ENCODE results near the gene PIP5KL1.
A peak's percentile ranks its signal among the peaks of the same experiment; 100 is the strongest.

PIP5KL1 gene, protein sequence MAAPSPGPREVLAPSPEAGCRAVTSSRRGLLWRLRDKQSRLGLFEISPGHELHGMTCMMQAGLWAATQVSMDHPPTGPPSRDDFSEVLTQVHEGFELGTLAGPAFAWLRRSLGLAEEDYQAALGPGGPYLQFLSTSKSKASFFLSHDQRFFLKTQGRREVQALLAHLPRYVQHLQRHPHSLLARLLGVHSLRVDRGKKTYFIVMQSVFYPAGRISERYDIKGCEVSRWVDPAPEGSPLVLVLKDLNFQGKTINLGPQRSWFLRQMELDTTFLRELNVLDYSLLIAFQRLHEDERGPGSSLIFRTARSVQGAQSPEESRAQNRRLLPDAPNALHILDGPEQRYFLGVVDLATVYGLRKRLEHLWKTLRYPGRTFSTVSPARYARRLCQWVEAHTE

DNA sequence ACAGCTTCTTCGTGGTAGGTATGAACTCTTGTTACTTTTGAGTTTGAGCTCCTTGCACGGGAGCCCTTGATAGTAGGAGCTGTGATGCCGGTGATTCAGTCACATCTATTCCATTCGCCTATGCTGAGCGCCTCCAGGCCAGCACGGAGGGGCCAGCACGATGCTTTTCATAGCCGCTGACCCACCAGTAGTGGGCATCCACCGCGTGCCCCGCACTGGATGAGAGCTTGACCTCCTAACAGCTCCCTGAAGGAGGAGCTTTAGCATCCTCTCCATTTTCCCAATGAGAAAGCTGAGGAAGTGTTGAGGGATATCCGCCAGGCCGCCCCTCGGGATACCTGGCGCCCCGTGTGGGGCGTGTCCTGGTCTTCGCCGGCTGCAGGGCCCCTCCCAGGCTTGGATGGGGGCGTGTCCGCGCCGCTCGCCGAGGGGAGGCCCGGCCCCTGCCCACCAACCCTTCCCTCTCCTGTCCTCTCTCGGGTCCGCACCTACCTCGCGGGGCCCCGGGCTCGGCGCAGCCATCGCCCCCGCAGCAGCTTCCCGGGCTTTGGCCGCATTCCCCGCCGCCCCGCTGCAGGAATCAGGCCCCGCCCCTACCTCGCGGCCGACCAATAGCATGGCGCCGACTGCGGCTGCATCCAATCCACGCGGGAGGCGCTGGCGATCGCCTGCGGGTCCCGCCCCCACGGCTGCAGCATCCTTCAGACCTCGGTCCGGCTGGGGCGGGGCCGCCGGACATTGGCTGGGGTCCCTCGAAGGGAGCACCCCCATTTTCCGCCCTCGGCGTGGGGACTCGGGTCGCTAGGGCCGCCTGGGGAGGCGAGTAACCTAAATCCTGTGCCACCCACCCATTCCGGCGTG is at the start of gene PIP5KL1:
PIP5KL1 (minus strand) TSS at position 547 of the 861 bp plus-strand sequence; CDS start at position 522, 25 bp downstream.
- peak; percentile 82 for DNase-seq

DNA sequence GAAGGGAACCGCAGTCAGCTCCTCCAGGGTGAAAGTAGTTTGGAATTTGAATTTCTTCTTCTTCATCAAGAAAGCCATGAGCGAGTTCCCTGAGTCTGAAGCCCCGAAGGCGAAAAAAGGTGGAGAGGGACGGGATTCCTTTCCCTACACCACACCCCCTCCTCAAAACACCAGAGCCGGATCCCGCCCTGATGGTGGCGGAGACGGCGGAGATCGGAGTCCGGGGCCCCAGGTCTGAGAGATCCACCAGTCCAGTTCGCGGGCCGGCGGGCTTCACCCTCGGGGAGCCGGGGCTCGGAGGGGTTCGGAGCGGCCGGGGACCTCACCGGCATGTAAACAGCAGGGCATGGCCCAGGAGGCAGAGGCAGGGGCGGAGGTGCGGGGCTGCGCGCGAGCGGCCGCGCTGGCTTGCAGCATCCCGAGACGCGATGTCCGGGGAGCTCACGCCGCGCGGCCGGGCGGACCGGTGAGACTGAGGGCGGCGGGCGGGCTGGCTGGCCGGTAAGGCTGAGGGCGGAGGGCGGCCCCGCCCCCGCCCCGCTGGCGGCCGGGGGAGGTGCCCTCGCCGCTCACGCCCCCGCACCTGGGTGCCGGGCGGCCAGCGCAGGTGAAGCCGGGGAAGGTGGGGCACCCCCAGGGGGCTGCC is 49.6 kb upstream of the PIP5KL1 start:
- peak; percentile 39 for DNase-seq

DNA sequence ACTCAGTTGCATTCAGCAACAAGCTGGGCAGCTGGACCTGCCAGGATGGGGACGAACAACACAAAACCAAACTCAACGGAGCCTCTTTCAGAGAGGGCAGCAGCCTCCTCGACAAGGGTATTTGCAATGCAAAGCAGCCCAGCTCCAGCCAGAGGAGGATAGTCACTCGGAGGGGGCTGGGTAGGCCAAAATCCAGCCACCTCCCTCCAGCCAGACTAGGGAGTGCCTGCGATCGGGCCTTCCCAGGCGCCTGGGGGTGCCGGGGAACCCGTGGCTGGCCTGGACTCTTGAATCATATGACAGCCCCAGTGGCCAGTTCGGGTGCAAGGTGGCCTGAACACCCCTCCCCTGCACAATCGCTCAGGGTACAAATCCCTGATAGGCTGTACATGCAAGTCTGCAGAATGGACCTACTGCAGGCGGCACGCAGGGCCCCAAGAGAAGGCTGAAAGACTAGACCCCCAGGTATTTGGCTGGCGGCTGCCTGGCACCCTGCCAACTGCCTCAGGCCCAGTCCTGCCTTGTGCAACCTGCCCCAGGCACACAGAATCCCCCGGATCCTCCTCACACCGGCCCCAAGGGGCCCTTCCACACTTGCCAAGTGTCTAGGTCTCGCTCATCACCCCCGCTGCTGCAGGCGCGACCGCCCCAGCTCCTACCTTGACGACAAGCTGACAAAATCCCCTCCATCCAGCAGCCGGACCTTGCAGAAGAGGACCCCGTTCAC is 48.9 kb upstream of the PIP5KL1 start:
- DNase-seq: peak; percentile 44

GRCh38 chr9:127979015-127979332 is 48.4 kb upstream of the PIP5KL1 start:
- no peak for DNase-seq

GRCh38 chr9:127977884-127978647 is 47.5 kb upstream of the PIP5KL1 start:
- DNase-seq: peak; percentile 16

DNA sequence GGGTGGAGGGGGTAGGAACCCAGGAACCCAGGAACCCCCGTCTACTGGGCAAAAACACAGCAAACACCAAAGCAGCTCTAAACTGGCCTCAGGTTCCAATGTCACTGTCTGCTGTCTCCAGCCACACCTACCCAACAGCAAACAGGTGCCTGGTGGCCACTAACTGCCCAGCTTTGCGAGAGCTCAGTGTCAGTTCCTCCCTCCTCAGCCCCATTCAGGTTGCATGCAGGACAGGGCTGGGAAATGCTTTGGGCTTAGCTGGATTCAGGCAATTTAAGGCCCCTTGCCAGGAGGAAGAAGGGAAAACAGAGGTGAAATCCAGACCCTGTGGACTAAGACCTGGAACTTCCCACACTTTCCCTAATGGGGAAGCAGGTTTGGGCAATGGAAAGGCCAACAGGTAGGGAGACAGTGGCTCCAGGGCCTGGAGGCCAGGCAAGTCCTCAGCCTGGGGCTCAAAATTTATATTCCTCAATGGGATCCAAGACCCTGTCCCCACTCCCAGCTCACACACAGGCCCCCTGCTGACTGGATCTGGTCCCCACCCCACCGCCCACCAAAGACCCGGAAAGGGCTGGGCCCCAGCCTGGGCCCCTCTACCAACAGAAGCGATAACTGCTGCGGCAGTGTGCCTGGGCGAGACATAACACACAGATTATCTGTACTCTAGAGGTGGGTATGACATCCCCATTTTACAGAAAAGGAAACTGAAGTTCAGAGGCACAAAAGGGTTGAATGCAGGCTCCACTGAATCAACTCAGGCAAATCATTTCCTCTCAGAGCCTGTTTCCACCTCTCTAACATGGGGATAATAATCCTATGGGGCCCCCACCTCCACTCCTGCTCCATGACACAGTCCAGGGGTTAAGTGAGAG is 46.7 kb upstream of the PIP5KL1 start:
- no peak for DNase-seq

- DNase-seq: no peak
Measured at GRCh38 chr9:127976498-127976897, 45.9 kb upstream of the PIP5KL1 start.

DNA sequence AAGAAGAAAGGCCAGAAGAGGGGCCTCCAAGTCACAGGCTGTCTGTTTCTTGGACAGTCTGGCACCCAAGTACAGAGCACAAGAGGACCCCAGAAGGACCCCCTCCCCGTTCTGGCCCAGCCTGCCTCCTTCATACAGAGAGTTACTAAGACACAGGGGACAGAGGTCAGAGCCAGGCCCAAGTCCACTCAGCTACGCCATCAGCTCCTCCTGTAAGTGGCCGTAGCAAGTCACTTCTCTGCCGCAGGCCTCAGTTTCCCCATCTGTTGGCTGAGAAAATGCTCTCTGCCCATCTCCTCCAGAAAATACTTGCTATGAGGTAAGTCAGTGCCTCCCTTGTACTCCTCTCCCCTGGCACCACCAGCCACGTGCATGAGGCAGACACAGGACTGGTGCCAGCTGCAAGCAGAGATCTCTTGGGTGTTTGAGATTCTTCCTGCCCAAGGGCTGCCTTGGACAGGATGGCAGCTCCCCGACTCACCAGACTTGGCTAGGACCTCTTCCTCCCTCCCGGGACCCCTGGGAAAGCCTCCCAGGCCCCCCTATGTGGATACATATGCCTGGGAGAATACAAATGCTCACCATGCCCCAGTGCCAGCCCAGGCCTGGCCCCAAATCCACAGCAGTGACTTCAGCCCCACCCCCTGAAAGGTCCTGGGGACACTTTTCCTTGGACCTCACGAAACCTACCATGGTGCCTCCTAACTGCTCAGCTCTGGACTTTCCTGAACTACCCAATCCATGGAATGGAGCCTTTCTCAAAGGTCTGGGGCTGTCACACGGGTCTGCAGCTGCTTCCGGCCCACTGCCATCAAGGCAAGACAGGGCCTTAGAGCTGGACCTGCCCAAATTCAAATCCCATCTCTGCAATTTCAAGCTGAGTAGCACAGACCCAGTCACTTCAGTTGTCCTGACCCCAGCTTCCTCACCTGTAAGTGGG is 45.1 kb upstream of the PIP5KL1 start:
- DNase-seq: no peak

GRCh38 chr9:127974769-127975261 is 44.2 kb upstream of the PIP5KL1 start:
- no peak for DNase-seq

GRCh38 chr9:127974001-127974768 is 43.6 kb upstream of the PIP5KL1 start:
- DNase-seq: no peak

DNA sequence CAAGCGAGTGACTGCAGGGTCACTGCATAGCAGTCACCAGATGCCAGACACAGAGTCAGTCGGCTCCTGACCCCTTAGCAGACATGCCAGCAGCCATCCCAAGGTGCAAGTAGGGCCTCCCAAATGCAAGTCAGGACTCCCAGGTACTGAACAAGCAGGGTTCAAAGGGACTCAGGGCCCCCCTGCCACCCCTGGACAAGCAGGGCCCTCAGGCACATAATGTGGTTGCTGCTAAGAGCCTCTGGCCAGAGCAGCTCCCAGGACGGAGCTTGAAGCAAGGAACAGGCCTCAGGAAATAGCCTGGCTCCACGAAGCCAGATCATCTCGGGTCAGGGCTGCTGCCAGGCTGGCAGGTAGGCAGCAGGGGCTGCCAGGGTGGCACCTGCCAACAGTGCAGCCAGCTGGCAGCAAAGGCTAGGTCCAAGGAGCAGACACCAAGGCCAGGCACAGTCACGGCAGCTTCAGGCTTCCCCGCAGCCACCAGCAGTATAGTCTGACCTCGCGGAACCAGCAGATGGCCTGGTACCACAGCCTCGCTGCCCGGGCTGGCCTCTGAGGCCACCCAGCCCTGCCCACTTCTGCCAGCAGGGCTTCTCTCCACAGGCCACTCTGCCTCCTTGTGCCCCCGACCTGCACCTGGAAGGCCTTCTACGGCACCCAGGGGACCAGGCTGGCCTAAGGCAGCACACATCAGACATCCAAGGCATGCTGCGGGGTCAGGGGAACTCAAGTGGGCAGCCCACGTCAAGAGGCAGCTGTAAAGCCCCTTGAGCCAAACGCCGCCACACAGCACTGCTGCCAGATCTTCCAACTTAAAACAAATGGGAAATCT is 42.8 kb upstream of the PIP5KL1 start:
- DNase-seq: no peak

DNA sequence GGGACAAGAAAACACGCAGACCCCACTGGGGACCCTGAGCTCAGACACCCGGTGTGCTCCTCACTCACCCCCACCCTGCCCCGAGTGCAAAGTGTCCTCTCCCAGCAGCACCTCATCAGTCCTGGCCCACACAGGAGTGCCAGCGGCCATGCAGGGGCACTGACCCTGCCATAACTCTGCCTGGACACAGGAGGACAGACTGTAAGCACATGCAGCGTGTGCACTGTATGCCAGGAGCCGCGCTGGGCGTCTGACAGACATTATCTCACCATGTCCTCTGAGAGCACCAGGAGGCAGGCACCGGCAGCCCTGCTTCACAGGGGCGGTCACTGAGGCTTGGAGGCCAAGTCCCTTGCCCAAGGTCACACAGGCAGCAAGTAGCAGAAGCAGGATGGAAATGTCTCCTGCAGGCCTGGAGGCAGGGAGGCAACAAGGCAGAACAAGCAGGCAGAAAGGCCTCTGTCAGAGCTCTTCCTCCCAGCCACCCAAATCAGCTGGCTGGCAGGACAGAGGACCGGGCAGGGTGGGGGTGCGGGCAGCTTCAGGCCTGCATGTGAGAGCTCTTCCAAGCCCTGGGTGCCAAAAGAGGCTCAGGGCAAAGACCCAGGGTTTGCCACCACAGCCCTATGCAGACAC is 41.8 kb upstream of the PIP5KL1 start:
- DNase-seq: no peak

GRCh38 chr9:127971357-127972235 is 41.0 kb upstream of the PIP5KL1 start:
- no peak for DNase-seq

GRCh38 chr9:127970401-127971313 is 40.1 kb upstream of the PIP5KL1 start:
- peak; percentile 36 for DNase-seq

- DNase-seq: no peak
Measured at GRCh38 chr9:127968700-127969383, 38.3 kb upstream of the PIP5KL1 start.

Measured in NCI-H82 (cell line).